ENCODE results near the gene CELSR3. TPM values are rescaled to one million over a fixed set of nuclear protein-coding genes. Genes with fewer than 3 reads are reported as not detected.

CELSR3 gene
- total and polyA plus RNA-seq, 2 of the 4 experiments (the other 2 are of a cell fraction): 0.18 to 0.63 TPM

GRCh38 chr3:48690846-48691458, 28.3 kb upstream of the CELSR3 start:
- H3K23ac ChIP-seq (ENCODE audit: low read depth, low read length): no peak overlapping the region; the same call in 1 of the 2 replicates
- peaks cover 62% of the 10 kb centered on the region for H3K36me3 ChIP-seq (ENCODE audit: control insufficient read depth, insufficient read depth, low read length)
- CTCF ChIA-PET: interaction anchor here (0.6 kb wide), 2 partner anchors 30 to 90 kb away, joined by 3 to 4 read pairs; no protein-coding TSS in a partner anchor
- no peak overlapping the region for H3K18ac ChIP-seq (ENCODE audit: low read depth, low read length)
- no peak overlapping the region for H2BK20ac ChIP-seq (ENCODE audit: low read depth, low read length)
- DNase-seq (no peak), ATAC-seq (ENCODE audit: low read depth) (no peak)
- H3K9me3 ChIP-seq (ENCODE audit: control insufficient read depth, insufficient read depth, low read length): no peaks in the 10 kb centered on the region
- H4K20me1 ChIP-seq (ENCODE audit: insufficient read depth, low read length): peaks cover 69% of the 10 kb centered on the region
- H3K27ac ChIP-seq (ENCODE audit: insufficient read depth, low read length): no peak overlapping the region
- dilution Hi-C loops (cut with HindIII; ENCODE audit: low sequenced_read_pairs, unreplicated experiment): no loop called here
- no peak overlapping the region for H3K14ac ChIP-seq (replicated peaks; ENCODE audit: low read depth, low read length)
- TF ChIP-seq SMC3 (IDR thresholded peaks at IDR 0.05; ENCODE audit: low read depth, low read length): no peak
- no peak for TF ChIP-seq MAFK (IDR thresholded peaks at IDR 0.05; ENCODE audit: low read depth, low read length)
- TF ChIP-seq CEBPB (IDR thresholded peaks at IDR 0.05; ENCODE audit: low read depth, low read length): no peak
- no peak for TF ChIP-seq USF2 (IDR thresholded peaks at IDR 0.05; ENCODE audit: low read depth, low read length)
- TF ChIP-seq CHD1 (IDR thresholded peaks at IDR 0.05; ENCODE audit: low read depth, low read length): no peak
- no peak for TF ChIP-seq FOS (IDR thresholded peaks at IDR 0.05; ENCODE audit: low read depth, low read length)
- no peak for TF ChIP-seq BHLHE40 (IDR thresholded peaks at IDR 0.05; ENCODE audit: low read depth, low read length)
- no peak overlapping the region for H2AK5ac ChIP-seq (ENCODE audit: low read depth, low read length)
- H3K4me1 ChIP-seq (ENCODE audit: control insufficient read depth, insufficient read depth, low read length): peaks cover 46% of the 10 kb centered on the region
- no peak overlapping the region for H3K4ac ChIP-seq (ENCODE audit: low read depth, low read length)
- no peak overlapping the region for H2BK5ac ChIP-seq (ENCODE audit: low read depth, low read length, poor library complexity, severe bottlenecking)
- no peak overlapping the region for H2AK9ac ChIP-seq (replicated peaks; ENCODE audit: low read depth, low read length, poor library complexity)
- POLR2A ChIA-PET (ENCODE audit: unreplicated experiment): no interaction called here
- no peak overlapping the region for H2BK120ac ChIP-seq (ENCODE audit: low read depth, low read length)
- H3K4me2 ChIP-seq (ENCODE audit: low read depth, low read length): no peak overlapping the region
- intact Hi-C loops (cut with micrococcal nuclease): no loop called here
- WGBS, 2 experiments (ENCODE audit: extremely low coverage in 2 of 2, insufficient read length in 1 of 2): no CpG with 5 or more reads among the region's 2 CpGs
- H3K79me1 ChIP-seq (ENCODE audit: low read depth in 1 of 2, low read length in 2 of 2): peaks cover 33 to 81% of the 10 kb centered on the region in 2 experiments
- in situ Hi-C loops (cut with MboI; ENCODE audit: low sequenced_read_pairs): no loop called here
- no peak overlapping the region for H3K9ac ChIP-seq (ENCODE audit: low read depth, low read length)
- H3K27me3 ChIP-seq (ENCODE audit: control insufficient read depth, insufficient read depth, low read length): no peaks in the 10 kb centered on the region
- BruUV-seq (replicated peaks): no TSS peak
- H3K9me1 ChIP-seq (ENCODE audit: insufficient read depth, low read length): peaks cover 27% of the 10 kb centered on the region
- H4K8ac ChIP-seq (ENCODE audit: low read depth in 2 of 2, low read length in 2 of 2): no peak overlapping the region
- H4K91ac ChIP-seq (ENCODE audit: insufficient read depth, low read depth, low read length): no peak overlapping the region
- no peak overlapping the region for H4K5ac ChIP-seq (ENCODE audit: low read depth, low read length)
- H3K56ac ChIP-seq (ENCODE audit: extremely low read depth, insufficient read depth, low read length): no peak overlapping the region
- no peak overlapping the region for H2BK15ac ChIP-seq (ENCODE audit: low read depth, low read length)
- H3K4me3 ChIP-seq (ENCODE audit: insufficient read depth, low read depth, low read length): no peak overlapping the region
- no peak overlapping the region for H2AFZ ChIP-seq (replicated peaks; ENCODE audit: low read length, poor library complexity)
